HAP-1 (cell line): ENCODE data around the gene KRT3.
"Not testable (repeated sequence)": the region's sequence is repeated elsewhere in the genome, so short reads cannot be mapped to it uniquely, and the experiment has no call there.

Experiments
- DNase-seq, 2 experiments: peaks; one replicate each; pipeline ENCODE4 v3.0.0-alpha.2; 2016 to 2020; ENCODE audit warnings: low spot score in 2 of 2
- H3K27me3 ChIP-seq: fragments of 250-450 bp; sonication (Bioruptor Pico); 2 replicates; pipeline ENCODE4 v1.5.1; 2020; ENCODE audit warnings: low read depth, mild to moderate bottlenecking, moderate library complexity
- H3K36me3 ChIP-seq: fragments of 250-450 bp; sonication (Bioruptor Pico); replicated peaks from 2 replicates; pipeline ENCODE4 v1.5.1; 2020; ENCODE audit warnings: mild to moderate bottlenecking
- H3K4me1 ChIP-seq: fragments of 250-450 bp; sonication (Bioruptor Pico); 2 replicates; pipeline ENCODE4 v1.5.1; 2020; ENCODE audit warnings: mild to moderate bottlenecking
- H3K4me3 ChIP-seq: fragments of 250-450 bp; sonication (Bioruptor Pico); 2 replicates; pipeline ENCODE4 v1.5.1; 2020; ENCODE audit warnings: mild to moderate bottlenecking, moderate library complexity
- H3K9me3 ChIP-seq: fragments of 250-450 bp; sonication (Bioruptor Pico); 2 replicates; pipeline ENCODE4 v1.5.1; 2020; ENCODE audit warnings: mild to moderate bottlenecking, moderate library complexity
- in situ Hi-C: fragments of 300-500 bp; cut with MboI; formaldehyde crosslinking; loops from 3 replicates; pipeline ENCODE4 v1.14.3; 2020; ENCODE audit warnings: low sequenced_read_pairs, inconsistent platforms, mixed read lengths

Gene KRT3

DNA sequence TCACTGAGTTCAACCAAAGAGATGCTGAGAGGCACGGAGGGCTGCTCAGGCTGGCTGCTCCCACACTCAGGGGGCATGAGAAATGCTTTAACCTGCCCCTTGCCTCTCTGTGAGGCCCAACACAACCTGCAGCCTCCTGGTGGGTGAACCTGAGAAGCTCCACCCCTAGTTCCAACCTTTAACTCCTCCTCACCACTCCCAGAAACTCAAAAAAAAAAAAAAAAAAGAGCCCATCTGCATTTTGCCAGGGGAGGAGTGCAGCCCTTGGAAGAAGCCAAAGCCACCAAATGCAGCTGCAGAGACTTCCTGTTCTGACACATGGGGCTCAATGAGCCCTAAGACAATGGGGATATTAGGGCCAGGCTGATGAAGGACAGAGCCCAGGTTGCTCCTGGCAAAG is 9.1 kb upstream of the KRT3 start:
- Histone ChIP-seq H3K4me1 (peaks cover 23% of the 10 kb centered on the region), H3K27me3 (peaks cover 3% of the 10 kb centered on the region; the same call in 1 of the 2 replicates), H3K4me3 (no peak overlapping the region), H3K9me3 (no peaks in the 10 kb centered on the region), H3K36me3 (no peaks in the 10 kb centered on the region)
- in situ Hi-C loops, result no loop called here
- DNase-seq, result no peak

DNA sequence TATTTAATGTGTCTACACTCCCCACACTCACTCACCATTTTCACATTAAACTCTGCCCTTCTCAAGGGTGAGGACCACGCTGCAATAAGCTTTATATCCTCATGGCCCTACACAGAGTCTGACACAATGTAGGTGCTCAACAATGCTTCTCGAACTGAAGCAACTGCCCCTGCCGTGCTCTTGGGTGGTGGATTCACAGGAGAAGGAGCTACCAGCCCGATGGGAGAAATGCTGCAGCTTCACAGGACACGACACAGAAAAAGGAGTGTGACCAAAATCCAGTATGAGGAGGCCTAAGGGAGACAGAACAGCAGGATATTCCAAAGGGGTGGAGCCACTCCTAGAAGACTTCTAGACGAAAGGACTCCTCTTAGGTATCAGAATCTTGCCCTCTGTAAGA is 6.5 kb upstream of the KRT3 start:
- no peak overlapping the region for H3K4me3 ChIP-seq
- H3K9me3 ChIP-seq, result no peaks in the 10 kb centered on the region
- peaks cover 23% of the 10 kb centered on the region for H3K4me1 ChIP-seq
- H3K36me3 ChIP-seq, result no peaks in the 10 kb centered on the region
- H3K27me3 ChIP-seq, result no peaks in the 10 kb centered on the region
- no peak for DNase-seq
- in situ Hi-C loops, result no loop called here

DNA sequence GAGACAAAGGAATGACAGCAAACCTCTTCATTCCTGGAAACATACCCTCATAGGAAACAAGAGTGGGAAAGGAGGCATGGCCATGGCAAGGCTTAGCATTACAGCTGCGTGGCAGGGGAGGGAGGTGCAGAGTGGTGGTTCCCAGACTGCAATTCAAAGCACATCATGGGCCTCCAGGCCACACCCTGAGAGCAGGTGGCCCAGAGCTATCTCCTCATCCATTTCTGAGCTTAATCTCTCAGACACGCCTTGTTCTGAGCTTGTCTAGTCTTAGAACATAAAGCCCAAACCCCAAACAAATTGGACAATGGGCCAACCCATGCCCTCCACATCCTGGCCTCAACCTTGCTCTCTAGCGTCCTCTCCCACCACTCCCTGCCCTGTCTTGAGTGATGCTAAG is 5.9 kb upstream of the KRT3 start:
- no peak for DNase-seq
- no peak overlapping the region for H3K4me3 ChIP-seq
- H3K9me3 ChIP-seq, result no peaks in the 10 kb centered on the region
- H3K36me3 ChIP-seq, result no peaks in the 10 kb centered on the region
- peaks cover 23% of the 10 kb centered on the region for H3K4me1 ChIP-seq
- in situ Hi-C loops, result no loop called here
- H3K27me3 ChIP-seq, result no peaks in the 10 kb centered on the region

DNA sequence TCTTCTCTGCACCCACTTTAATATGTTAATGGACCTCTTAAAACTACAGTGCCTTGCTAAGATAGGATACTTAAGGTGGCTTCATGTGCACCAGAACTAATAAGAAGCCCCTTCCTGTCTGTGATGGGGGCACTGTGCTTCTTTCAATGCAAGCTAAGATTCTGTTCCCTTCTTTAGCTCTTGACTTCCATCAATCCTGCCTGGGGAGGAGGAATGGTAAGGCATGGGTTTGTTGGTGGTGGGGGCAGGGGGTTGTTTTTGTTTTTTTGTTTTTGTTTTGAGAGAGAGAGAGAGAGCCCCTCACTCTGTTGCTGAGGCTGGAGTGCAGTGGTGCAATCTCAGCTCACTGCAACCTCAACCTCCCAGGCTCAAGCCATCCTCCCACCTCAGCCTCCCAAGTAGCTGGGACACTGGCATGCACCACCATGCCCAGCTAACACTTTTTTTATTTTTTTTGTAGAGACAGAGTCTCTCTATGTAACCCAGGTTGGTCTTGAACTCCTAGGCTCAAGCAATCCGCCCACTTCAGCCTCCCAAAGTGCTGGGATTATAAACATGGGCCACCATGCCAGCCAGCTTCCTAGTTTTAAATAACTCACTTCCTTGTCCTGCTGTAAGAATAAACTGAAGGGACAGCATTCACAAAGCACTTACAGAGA is 4.5 kb upstream of the KRT3 start:
- in situ Hi-C loops, result no loop called here
- Histone ChIP-seq H3K27me3 (no peaks in the 10 kb centered on the region), H3K9me3 (no peaks in the 10 kb centered on the region), H3K36me3 (no peaks in the 10 kb centered on the region), H3K4me3 (no peak overlapping the region), H3K4me1 (peaks cover 23% of the 10 kb centered on the region)
- DNase-seq, result peak in 1 of 2 experiments; percentile 60

DNA sequence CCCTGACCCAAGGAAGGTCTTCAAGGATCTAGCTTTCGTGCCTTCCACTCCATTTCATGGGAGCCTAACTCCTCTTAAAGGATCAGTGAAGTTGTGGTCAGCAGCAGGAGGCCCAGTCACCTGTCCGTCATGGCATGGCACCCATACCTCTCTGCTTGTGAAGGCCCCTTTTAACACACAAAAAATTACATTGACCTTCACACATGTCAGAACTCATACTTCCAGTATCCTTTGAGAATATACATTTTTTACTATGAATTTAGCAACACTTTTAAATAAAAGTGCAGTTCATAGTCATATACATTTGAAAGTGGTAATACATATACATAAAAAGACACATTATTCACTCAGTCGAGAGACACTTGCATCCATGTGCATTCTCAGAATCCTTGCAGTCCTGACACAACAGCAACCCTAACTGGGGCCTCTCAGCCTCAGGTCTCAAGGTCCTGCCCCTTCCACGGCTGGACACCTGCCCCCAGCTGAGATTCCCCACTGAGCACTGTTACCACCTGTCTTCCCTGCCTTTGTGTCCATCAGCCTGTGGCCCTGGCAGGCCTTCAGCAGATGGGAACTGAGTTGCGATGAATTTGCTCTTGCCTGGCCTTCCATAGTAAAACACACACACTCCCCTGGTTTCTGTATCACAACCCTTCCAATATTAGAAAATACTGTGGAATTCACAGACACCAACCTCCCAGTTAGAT is 3.7 kb upstream of the KRT3 start:
- Histone ChIP-seq H3K36me3 (no peaks in the 10 kb centered on the region), H3K9me3 (no peaks in the 10 kb centered on the region), H3K27me3 (no peaks in the 10 kb centered on the region), H3K4me1 (peaks cover 23% of the 10 kb centered on the region), H3K4me3 (no peak overlapping the region)
- in situ Hi-C loops, result no loop called here
- no peak for DNase-seq

DNA sequence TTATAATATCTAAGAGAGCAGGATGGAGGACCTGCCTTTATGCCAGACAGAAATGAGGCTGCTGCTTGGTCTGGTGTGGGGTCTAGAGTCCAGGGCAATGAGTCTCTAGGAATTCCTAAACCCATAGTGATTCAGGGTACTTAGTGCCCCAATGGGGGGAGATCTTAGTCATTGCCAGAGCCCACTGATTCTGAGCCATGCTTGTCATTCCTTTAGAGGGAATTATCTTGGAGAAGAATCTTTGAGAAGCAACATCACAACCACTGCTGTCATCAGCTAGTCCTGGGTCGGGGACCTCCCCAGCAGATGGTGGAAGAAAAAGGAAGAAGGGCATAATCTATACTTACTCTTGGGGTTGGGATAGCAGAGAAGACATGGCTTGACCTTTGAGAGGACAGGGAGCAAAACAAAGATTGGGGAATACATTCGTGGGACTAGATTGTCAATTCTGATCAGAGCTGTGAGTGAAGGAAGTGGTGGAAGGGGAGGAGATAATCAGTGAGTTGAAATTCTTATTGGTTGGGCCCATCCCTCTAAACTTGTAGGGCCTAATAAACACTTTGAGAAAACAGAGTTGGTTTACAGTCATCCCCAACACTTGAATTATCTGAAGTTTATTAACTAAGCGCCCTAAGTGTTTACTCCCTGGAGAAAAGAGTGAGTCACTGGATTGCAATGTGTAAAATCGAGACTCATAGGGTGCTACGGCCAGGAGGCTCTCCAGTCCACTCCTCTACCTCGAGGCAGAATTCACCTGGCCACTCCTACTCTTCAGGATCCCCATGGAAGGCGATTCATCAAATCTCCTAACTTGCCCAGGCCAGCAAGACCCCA is 3.0 kb upstream of the KRT3 start:
- DNase-seq, result no peak
- H3K4me3 ChIP-seq, result no peak overlapping the region
- in situ Hi-C loops, result no loop called here
- no peaks in the 10 kb centered on the region for H3K9me3 ChIP-seq
- no peaks in the 10 kb centered on the region for H3K36me3 ChIP-seq
- H3K27me3 ChIP-seq, result no peaks in the 10 kb centered on the region
- peaks cover 17% of the 10 kb centered on the region for H3K4me1 ChIP-seq

DNA sequence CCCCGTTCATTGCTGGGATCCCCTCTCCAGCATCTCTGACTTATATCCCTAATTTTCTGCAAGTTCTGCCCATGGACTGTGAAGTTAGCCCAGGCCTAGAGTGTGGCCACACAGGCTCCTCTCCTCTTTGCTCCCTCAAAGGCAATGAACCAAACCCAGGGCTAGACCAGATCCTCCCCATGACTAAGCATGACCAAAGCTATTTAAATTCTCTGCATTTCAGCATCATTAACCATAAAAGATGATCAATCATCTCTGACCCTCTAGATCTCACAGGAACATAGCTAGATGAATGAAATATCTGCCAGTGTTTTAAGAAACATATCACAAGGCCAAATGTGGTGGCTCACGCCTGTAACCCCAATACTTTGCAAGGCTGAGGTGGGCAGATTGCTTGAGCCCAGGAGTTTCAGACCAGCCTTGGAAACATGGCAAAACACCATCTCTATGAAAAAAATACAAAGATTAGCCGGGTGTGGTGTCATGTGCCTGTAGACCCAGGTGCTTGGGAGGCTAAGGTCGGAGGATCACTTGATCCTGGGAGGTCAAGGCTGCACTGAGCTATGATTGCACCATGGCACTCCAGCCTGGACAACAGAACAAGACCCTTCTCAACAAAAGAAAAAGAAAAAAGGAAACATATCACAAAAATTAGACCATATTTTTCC is 2.2 kb upstream of the KRT3 start:
- H3K9me3 ChIP-seq, result no peaks in the 10 kb centered on the region
- peaks cover 16% of the 10 kb centered on the region for H3K4me1 ChIP-seq
- no peak for DNase-seq
- in situ Hi-C loops, result no loop called here
- H3K4me3 ChIP-seq, result no peak overlapping the region
- no peaks in the 10 kb centered on the region for H3K27me3 ChIP-seq
- no peaks in the 10 kb centered on the region for H3K36me3 ChIP-seq

DNA sequence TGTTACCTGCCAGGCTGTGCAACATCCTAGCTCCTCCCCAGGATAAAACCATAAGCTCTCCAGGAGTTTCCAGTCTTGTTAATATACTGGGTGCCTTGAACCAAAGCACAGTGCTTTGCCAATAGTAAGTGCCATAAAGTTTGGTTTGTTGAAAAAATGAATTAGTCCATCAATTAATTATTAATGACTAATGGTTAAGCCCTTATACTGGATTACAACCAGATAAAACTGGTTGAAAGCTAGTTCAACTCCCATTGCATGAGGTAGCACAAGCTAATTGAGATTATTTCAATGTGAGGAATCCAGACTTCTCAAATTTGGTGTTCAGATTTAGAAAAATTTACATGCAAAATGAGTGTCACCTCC is 1.6 kb upstream of the KRT3 start:
- Histone ChIP-seq H3K9me3 (no peaks in the 10 kb centered on the region), H3K36me3 (no peaks in the 10 kb centered on the region), H3K4me3 (no peak overlapping the region), H3K4me1 (peaks cover 16% of the 10 kb centered on the region), H3K27me3 (no peaks in the 10 kb centered on the region)
- no peak for DNase-seq
- in situ Hi-C loops, result no loop called here

DNA sequence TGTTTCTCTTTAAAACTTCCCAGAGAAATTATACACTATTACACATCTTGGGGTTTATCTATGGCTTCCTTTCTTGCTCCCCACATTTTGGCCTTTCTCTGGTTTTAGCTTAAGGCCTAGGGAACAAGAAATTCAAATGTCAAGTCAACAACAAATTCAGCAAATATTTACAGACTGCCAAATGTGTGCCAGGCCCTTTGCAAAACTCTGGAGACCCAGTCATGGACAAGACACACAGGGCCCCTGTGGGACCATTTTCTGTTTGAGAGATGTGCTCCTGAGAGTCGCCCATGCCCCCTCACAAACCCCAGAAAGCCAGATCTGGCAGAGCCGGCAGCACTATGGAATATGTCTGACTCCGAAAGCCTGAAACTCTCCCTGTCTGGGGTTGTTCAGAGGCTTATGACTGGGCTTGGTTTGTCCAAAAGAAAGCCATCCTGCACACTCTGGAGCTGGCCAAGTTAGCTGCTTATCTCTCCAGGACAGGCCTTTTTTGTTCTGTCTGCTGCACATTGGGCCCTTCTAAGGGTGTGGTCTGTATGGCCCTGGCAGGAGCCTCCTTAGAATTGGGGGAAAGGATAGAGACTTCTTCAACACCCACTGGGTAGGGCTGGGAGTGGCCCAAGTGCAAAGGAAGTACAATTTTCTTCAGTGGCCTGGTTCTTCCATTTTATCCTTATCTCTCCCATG is 1.1 kb upstream of the KRT3 start:
- H3K9me3 ChIP-seq, result no peaks in the 10 kb centered on the region
- H3K36me3 ChIP-seq, result no peaks in the 10 kb centered on the region
- H3K4me1 ChIP-seq, result peaks cover 16% of the 10 kb centered on the region
- in situ Hi-C loops, result no loop called here
- no peaks in the 10 kb centered on the region for H3K27me3 ChIP-seq
- no peak for DNase-seq
- H3K4me3 ChIP-seq, result no peak overlapping the region

DNA sequence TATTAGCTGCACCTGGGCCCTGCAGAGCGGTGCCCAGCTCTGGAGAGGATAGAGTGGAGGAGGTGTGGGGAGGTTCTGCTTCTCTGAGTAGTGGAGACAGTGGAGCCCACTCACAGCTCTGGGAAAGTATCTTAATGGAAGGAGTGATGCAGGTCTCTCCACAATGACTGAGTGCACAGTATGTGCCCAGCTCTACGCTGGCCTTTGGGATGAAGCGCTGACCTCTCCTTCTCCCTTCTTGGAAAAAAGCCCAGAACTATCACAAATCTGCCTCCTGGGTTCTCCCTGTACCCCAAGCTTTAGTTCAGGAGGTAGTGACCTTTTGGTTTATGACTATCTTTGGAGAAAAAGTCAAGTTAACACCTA is 495 bp upstream of the KRT3 start:
- Histone ChIP-seq H3K9me3 (no peaks in the 10 kb centered on the region), H3K27me3 (no peaks in the 10 kb centered on the region), H3K36me3 (no peaks in the 10 kb centered on the region), H3K4me1 (peaks cover 12% of the 10 kb centered on the region), H3K4me3 (no peak overlapping the region)
- in situ Hi-C loops, result no loop called here
- DNase-seq, result no peak

DNA sequence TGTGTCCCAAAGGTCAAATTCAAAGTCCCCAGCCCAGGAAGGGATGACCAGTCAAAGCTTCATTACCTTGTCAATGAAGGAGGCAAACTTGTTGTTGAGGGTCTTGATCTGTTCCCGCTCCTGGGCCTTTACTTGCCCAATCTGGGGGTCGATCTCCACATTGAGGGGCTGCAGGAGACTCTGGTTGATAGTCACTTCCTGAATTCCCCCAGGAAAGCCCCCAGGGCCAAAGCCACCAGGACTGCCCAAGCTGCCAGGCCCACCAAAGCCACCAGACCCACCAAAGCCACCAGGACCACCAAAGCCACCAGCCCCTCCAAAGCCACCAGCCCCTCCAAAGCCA is 614 bp downstream of the KRT3 start:
- H3K36me3 ChIP-seq, in situ Hi-C loops, H3K4me3 ChIP-seq, H3K4me1 ChIP-seq, H3K27me3 ChIP-seq, H3K9me3 ChIP-seq, DNase-seq: not testable (repeated sequence)

DNA sequence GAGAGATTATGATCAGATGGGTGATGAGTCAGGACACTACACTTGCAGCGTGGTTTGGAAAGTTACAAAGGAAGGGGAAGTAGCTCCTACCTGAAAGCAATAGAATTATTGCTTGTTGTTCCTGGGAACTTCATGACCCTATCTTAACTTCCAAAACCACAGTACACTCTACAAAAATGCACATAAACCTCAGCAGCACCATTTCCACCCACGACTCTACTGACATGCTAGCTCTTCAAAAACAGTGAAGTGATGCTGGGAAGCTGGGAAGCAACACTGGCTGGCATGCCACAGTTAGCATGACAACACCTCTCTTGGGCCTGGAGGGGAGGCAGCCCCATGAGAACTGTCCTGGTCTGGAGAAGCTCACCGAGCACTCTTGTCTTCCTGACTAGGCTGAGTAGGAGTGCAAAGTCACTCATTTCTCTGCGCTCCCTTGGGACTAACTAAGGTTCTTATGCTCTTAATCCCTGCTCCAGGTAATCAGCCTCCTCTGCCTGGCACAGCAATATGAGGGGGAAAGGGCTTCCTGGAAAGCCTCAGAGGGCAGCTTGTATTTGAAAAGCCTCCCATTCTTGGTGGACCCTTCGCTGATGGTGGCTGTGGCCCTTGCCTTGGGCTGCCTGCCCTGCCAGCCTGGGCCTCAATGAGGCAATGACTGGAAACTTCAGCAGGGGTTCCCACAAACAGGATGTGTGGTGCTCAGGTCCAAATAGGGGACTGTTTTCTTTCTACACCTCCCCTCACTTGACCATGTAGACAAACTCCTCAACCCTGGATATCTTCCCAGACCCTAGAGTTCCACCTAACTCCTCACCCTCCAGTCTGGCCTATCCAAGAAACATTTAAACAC is 1.2 kb downstream of the KRT3 start:
- in situ Hi-C loops, result no loop called here
- no peak for DNase-seq
- no peaks in the 10 kb centered on the region for H3K27me3 ChIP-seq
- no peak overlapping the region for H3K4me3 ChIP-seq
- H3K9me3 ChIP-seq, result no peaks in the 10 kb centered on the region
- no peaks in the 10 kb centered on the region for H3K36me3 ChIP-seq
- no peaks in the 10 kb centered on the region for H3K4me1 ChIP-seq
